Measurements from ENCODE around the gene HLA-DMB.

The HLA-DMB gene

DNA sequence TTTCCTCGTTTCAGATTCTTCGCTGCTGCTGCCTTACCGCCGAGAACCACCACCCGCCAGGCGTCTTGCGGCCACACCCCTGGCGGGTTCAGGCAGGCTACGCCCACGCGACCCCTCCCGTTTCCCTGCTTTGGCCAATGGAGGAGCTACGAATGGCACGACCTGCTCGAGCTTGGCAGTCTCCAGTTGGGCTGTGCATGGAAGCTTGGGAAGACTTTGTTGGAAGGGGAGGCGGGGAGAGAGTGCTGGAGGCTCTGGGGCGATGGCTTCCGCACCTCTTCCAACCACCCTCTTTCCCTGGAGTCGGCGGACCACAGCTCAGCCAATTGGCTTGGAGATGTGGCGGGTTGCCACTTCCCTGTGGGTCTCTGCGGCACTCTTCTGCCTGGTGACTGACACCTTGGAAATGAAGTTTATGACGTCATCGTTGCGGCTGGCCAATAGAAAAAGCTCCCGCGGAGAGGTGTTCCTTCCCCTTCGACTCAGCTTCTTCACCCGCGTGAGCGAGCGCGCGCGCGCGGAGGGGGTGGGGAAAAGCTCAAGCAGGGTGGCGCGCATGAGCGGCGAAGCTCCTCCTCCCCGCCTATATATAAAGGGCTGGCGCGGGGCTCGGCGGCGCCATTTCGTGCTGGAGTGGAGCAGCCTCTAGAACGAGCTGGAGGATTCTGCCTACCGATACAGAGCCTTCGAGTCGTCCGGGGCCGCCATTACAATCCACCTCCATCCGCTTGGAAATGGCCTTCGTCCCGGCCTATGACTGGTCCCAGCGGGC is 30.9 kb upstream of the HLA-DMB start:
- peak; percentile 99 for DNase-seq (ENCODE audit: low read depth in 2 of 2)

DNA sequence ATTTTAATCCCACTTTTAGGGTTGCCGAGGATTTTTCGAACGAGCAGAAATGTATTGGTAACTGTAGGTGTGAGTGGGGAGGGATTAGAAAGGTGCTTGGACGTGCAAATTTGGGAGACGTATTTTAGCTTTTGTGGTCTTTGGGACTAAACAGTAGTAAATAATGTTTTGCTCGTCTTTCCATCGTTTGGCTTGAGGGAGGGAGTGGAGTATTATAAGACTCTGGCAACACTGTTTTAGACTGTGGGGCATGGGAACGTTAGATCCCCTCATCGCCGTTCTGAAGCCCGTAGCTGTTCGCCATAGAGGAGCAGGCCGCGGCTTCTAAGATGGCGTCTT is 30.4 kb upstream of the HLA-DMB start:
- DNase-seq (ENCODE audit: low read depth in 2 of 2) = no peak

DNA sequence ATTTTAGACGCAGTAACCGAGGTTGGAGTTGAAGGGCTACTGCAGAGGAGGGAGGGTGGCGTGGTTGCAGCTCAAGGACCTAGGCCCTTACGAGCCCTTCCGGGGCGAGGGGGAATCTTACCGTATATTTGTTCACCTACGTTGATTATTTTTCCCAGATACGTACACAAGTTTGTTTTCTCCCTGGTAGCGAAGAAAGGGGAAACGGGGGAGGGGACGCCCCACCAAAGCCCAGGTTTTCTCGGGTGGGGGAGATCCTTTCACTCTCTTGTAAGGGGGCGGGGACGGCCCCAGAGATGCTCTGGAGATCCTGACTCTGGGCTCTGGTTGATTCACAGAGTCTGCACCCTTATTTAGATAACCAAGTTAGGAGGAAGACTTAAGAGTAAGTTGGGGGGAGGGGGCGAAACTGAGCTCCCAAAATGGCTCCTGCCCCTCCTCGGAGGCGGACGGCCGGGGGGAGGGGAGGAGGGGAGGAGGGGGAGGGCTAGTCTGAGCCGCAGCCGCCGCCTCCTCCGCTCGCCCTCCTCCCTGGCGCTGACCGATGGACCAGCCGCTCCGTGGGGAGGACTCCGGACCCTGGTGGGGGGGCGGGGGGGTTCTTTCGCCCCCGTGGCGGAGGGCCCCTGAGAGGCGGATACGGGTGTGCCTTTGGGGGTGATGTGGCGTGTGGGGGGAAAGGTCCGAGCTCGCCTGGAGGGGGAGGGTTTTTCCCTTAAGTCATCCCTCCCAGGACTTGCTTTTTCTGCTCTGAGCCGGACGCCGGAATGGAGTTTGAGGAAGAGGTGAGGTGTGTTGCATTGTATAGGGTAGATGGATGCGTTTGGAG is 29.8 kb upstream of the HLA-DMB start:
- peak; percentile 70 to 75 for DNase-seq (ENCODE audit: low read depth in 2 of 2)

DNA sequence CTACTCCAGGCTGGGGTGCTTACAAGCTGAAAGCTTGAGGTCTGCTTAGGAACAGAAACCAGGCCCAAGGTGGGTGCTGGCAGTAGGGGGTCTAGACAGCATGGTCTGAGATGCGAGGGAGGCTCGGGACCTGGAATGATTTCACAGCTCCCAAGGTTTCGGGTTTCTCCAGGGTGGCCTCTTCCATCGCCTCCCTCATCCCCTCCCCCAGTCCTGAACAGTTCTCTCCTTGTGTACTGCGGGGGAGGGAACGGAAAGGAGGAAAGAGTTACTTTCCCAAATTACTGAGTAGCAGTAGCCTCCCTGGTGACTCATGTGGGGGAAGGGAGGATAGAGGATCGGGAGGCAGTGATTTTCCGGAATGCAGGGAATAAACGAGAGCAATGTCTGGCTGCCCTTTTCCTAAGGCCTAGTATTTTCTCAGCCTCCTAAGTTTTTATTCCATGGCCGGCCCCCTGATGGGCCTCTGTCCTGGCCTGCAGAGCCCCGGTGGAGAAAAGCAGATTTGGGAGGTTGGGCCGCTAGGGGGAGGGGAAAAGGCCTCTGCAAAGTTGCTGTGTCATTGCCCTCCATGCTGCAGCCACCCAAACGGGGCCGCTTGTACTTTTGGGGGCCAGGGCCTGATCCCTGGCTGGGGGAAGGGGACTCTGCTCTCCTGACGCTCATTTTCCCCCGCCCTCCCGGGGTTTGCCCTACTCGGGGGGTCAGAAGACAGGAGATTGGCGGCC is 29.0 kb upstream of the HLA-DMB start:
- DNase-seq (ENCODE audit: low read depth in 2 of 2) = peak; percentile 56 to 59

DNA sequence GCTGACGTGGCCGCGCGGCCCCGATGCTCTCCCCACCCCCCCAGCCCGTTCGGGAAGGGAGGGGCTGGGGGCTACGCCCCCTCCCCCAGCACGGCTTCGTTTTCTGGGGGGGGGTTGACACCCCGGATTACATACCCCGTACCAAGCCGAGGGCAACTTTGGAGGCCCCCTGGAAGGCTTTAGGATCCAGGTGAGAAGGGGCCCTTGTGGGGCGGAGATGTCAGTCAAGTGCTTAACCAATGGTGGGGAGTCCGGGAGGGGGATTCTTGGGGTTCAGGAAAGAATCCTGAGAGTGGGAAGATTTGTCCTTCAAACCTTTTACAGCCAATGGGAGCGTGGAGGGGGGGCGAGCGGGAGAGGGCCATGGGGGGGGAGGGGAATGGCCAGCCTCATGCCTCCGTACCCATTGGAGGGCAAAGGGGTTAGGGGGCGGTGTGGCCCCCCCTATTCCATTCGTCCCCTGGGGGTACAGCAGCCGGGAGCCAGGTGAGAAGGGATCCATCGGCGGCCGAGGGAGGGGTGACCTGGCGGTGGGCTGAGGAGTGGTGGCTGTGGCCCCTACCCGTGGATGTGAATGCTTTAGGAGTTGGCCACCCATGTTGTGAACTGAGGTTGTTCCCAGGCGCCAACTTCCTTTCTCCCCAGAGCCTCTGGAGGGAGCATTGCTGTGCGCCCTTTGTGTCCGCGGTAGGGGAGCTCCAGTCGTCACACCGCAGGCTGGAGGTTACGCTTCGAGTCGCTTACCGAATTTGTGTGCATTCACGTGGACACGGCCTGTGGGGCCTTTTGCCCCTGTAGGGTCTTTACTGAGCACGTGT is 28.2 kb upstream of the HLA-DMB start:
- peak; percentile 51 to 77 for DNase-seq (ENCODE audit: low read depth in 2 of 2)

DNA sequence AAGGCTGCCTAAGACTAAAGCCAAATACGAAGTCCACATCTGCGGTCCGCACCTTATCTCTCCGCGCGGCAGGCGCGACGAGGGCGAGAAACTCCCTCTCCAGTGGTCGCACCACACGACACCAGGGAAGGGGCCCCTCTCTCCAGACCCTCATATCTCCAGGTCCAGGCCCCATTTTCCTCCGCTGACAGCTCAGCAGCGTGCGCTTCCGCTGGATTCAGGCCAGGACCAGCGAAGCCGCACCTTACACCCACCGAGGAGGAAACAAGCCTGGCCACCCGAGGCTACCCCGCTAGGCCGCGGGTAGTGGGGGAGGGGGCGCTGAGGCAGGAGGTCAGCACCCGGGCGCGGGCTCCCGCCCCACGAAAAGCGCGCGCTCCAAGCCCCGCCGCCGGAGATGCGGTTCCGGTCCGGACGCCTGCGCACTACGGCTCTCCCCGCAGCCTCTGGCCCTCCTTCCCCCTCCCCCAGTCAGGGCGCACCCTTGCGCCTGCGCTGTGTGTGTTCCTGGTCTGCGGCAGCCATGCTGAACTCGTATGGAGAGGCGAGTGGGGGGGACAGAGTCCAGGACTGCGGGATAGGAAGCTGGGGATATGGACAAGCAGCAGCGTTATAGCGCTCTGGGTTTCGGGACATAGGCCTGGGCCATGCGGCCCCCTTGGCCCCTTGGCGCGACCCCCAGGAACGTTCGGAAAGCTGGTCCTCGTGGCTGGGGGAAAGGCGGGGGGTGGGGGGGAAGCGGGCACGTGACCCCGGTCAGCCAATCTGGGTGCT is 27.5 kb upstream of the HLA-DMB start, which contains the start of gene BRD2:
Gene BRD2, plus strand, starts transcription at position 502 of the 774 bp plus-strand sequence. CDS start 4,305 bp downstream, outside the sequence.
- peak; percentile 94 to 95 for DNase-seq (ENCODE audit: low read depth in 2 of 2)

DNA sequence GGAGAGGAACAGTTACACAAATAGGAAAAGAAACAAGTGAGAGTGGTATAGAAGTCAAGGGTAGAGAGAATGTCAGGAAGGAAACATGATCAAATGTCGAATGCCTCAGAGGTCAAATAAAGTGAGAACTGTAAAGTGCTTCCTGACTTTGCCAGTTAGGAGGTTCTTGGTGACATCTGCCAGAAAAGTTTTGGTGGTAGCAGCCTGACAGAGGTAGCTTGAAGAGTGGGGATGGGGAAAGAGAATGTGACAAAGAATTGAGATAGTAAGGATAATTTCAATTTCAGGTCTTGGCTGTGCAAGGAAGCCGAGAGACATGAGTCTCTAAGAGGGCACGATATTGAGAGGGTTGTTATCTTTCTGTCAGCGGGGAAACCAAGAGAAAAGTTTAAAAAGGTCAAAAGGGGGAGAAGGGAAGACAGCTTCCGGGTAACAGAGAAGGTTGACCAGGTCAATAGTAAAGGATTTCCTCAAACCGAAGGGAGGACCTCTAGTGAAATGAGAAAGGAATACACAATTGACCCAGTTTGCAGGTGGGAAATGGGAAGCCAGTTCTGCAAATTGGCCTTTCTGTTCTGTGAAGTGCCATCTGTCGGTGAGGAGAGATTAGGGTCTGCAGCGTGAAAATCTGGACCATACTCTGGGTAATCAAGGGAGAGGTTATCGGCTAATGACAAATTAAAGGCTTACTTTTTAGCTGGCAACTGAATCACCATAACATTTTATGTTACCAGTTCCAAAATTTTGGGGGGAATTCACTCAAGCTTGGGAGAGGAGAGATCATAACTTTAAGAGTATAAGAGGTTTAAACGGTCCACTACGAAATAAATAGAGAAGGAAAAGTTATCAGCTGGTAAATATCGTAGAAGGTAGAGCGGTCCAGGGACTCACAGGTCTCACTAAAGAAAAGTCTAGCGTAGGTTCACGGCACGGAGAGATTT is 26.6 kb upstream of the HLA-DMB start:
- DNase-seq (ENCODE audit: low read depth in 2 of 2) = no peak

DNA sequence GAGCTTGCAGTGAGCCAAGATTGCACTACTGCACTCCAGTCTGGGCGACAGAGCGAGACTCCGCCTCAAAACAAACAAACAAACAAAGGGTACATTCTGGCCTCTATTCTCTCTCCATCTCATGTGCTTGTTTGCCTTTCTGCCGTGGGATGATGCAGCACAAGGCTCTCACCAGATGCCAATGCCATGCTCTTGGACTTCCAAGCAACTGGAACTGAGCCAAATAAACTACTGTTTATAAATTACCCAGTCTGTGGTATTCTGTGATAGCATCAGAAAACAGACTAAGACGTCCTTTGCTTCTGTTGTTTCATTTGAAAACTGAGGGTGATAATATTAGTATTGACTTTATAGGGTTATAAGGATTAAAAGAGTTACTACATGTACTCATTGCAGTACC is 23.9 kb upstream of the HLA-DMB start:
- no peak for DNase-seq (ENCODE audit: low read depth in 2 of 2)

DNA sequence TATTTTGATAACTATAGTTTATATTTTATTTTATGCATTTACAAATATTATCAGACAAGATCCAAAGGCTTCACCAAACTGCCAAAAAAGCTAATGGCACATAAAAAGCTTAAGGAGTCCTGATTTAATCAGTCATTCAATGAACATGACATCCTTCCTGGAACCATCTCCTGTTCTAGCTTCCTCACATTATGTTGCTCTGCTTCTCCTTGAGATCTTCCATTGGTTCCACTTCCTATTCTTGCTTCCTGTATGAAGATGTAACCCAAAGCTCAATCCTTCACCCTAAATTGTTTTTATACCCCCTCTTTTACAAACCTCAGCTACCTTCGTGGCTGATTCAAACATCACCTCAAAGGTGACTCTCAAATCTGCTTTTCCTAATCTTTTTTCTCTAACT is 23.0 kb upstream of the HLA-DMB start:
- no peak for DNase-seq (ENCODE audit: low read depth in 2 of 2)

DNA sequence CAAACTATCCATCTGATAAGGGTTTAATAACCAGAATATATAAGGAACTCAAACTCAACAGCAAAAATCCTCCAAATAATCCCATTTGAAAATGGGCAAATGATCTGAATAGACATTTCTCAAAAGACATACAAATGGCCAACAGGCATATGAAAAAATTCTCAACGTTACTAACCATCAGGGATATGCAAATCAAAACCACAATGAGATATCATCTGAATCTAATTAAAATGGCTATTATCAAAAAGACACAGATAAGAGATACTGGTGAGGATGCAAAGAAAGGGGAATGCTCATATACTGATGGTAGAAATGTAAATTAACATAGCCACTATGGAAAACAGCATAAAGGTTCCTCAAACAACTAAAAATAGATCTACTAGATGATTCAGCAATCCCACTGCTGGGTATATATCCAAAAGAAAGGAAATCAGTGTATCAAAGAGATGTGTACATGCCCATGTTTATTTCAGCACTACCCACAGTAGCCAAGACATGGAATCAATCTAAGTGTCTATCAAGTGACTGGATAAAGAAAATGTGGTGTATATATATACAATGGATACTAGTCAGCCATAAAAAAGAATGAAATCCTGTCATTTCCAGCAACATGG is 21.5 kb upstream of the HLA-DMB start:
- no peak for DNase-seq (ENCODE audit: low read depth in 2 of 2)

DNA sequence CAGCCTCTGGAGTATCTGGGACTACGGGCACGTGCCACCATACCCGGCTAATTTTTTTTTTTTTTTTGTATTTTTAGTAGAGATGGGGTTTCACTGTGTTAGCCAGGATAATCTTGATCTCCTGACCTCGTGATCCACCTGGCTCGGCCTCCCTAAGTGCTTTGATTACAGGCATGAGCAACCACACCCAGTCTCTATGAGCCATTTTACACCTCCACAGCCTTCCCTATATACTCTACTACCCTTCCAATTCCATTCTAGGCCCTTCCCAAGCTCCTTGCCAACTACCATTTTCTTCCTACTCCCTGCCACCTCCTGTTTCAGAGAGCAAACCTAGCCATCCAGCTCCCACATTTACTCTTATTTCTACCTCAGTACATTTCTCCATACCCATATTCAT is 19.7 kb upstream of the HLA-DMB start:
- no peak for DNase-seq (ENCODE audit: low read depth in 2 of 2)

DNA sequence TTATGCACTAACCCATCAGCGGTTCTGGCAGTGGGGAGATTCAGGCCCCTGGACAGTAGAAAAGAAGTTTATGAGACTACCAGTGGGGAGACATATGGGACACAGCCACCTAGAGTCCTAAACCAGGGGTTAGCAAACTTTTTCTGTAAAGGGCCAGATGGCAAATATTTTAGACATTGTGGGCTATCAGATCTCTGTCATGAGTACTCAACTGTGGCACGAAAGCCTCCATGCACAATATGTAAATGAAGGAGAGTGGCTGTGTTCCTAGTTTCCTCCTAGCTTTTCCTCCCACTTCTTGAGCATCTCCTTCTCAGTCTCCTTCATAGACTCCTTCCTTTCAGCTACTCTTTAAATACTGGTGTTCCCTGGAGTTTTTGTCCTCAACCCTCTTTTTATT is 15.3 kb upstream of the HLA-DMB start:
- DNase-seq (ENCODE audit: low read depth in 2 of 2) = no peak

DNA sequence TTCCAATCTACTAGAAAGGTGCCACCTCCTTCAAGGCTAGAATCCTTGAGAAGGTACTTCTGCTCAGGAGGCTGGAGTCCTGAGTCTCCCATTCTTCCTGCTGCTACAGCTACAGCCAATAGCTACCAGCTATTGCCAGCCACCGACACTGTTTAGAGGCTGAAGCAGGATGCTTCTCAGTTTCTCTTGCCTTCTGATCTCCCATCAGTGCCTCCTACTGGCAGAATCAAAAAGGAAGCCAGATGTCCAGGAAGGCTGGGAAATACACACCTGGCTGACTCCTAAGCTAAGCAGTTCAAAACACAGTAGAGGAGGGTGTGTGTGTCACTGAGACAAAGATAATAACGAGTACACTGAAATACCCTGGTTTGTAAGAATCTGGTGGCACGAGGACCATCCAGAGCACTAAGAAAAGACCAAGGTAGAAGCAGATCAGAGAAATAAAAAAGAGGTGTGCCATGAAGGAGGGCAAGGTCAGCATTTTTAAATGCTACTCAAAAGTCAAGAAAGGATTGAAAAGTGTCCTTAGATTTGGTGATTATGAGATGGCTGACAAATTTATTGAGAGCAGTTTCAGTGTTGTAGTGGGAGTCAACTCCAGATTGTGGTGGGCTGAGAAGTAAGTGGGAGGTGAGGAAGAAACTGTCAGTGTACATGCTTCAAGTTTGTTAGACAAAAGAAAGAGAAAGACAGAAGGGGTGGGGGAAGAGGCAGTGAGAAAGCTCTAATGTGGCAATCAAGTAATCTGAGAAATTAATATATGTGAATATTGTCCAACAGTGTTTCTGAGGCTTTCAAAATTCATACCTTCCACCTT is 14.4 kb upstream of the HLA-DMB start:
- DNase-seq (ENCODE audit: low read depth in 2 of 2) = no peak

DNA sequence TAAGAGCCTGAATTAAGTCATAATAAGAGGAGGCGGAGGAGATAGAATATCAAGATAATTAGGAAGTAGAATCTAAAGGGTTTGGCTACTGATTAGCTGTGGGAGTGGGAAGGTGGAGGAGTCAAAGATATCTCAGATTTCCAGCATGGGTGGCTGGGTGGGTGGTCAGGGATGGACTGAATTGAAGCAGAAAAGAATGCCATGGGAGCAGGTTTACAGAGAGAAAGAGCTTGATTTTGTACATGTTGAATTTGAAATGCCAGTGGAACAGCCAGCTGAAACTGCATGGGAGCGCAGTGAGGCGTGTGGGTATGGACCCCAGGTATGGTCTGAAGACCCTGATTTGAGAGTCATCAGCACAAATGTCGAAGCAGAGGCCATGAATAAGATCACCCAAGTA is 13.4 kb upstream of the HLA-DMB start:
- DNase-seq (ENCODE audit: low read depth in 2 of 2) = no peak

DNA sequence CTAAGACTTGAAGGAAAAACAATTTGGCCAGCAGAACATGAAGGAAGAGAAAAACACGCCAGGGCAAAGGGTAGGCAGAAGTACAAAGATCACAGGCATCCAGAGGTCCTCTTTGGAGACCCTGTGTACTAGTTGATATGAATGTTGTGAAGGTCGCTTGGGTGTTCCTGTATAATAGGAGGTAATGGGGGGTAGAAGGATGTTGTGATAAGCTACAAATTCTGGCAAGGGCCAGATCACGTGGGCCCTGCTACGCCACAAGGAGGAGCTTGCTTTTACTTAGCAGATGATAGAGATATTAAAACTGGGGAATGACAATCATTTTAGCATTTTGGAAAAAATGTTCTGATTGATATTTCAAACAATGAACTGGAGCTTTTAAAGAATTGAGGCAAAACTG is 12.9 kb upstream of the HLA-DMB start:
- no peak for DNase-seq (ENCODE audit: low read depth in 2 of 2)

DNA sequence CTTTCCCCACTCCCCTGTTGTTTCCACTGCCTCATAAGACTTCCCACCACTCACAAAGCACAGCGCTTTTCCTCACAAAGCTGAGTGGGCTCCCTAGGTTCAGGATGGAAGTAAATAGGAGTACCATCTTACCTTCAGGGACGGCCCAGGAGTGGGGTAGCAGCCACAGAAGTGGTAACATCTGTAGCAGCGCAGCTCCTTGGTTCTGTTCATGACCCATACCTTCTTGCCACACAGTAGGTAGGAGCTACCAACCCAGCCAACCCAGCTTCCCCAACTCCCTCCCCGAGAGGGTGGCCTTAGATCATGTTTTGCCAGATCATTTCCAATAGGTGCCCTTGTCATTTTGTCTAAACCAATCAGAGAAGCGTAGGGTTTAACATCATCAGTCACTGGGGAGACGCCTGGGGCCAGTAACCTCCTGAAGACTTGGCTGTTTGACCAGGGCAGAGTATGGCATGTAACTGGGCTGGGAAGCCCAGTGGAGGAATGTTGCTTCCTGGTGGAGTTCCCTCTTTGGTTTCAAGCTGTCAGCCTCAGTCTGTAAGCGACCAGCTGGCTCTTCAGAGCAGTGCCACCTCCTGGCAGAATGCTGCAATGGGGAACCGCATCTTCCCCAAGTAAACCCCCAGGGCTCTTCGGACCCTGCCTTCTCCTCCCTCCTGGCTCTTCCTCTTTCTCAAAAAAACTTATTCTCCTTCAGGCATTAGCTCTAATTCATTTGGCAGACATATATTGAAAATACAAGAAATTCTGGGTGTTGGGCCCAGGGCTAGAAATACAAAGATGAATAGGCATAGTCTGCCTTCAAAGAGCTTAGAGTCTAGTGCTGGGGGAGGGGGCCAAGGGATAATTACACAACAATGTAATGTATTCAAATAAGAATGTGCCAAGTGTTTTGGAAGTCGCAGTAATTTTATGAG is 12.2 kb upstream of the HLA-DMB start, which contains the start of gene HLA-DMA:
Gene HLA-DMA, minus strand, starts transcription at position 281 of the 923 bp plus-strand sequence. Its CDS starts 61 bp downstream, at position 220.
- DNase-seq (ENCODE audit: low read depth in 2 of 2) = peak; percentile 59 to 62

DNA sequence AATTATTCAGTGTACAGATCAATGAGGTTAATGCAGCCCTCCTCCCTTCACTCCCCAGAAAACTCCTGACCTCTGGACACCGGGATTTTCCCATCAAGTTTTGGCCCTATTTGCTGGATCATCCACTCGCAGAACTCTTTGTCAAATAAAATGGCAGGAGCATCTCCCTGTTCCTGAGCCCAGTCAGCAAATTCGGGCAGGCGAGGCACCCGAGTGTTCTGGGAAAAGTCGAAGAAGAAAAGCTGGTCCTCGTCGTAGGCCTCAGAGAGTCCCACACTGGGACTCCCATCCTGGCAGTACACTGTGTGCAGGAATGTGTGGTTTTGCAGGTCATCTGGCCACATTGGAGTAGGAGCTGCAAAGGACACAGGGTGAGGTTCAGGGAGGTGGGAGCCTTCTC is 9.6 kb upstream of the HLA-DMB start:
- DNase-seq (ENCODE audit: low read depth in 2 of 2) = no peak

All from stimulated activated CD8-positive, alpha-beta memory T cell treated with anti-CD3 and anti-CD28 coated beads, Interleukin-7, amount 100 ng/mL, for 4 hours (primary cell).